PC-3 (cell line): Measurements from ENCODE around the gene ZSWIM4. TPM values are rescaled to one million over a fixed set of nuclear protein-coding genes. Genes with fewer than 3 reads are reported as not detected.

Source experiments
- ATAC-seq: fragments of 200-7000 bp; cut with Tn5 transposase; 2 replicates; pipeline ENCODE4 v1.9.1; 2020; ENCODE audit warnings: mild to moderate bottlenecking, moderate library complexity
- BruUV-seq: library from RNA; stranded (reverse); fragments of 400-500 nt; replicated peaks from 2 replicates; lab custom pipeline; 2021; lab: Mats Ljungman, UMichigan
- CTCF ChIA-PET: fragments of 300-600 bp; sonication (Branson Sonifier 250); formaldehyde crosslinking; loops from one replicate; lab custom pipeline; 2022; ENCODE audit warnings: antibody characterized with exemption; lab: Charles Lee
- POLR2A ChIA-PET: fragments of 300-600 bp; sonication (Branson Sonifier 250); formaldehyde crosslinking; loops from one replicate; lab custom pipeline; 2022; ENCODE audit warnings: antibody characterized with exemption; ENCODE audit not compliant: unreplicated experiment; lab: Charles Lee
- DNase-seq: peaks from one replicate; pipeline ENCODE4 v3.0.0-alpha.2; 2015
- H2AFZ ChIP-seq: fragments of 300-600 bp; sonication (generic); 2 replicates; pipeline ENCODE4 v1.6.0; 2016; ENCODE audit warnings: antibody characterized with exemption, low read length
- H3F3A ChIP-seq: fragments of 300-600 bp; sonication (generic); one replicate; pipeline ENCODE4 v1.6.0; 2017; ENCODE audit warnings: antibody characterized with exemption, low read length, control low read depth, mild to moderate bottlenecking; ENCODE audit not compliant: unreplicated experiment
- H3K27ac ChIP-seq: fragments of 300-600 bp; sonication (generic); 2 replicates; pipeline ENCODE4 v1.5.1; 2016; ENCODE audit warnings: mild to moderate bottlenecking, low read length
- H3K27me3 ChIP-seq: fragments of 300-600 bp; sonication (generic); 2 replicates; pipeline ENCODE4 v1.6.1; 2016; ENCODE audit warnings: low read length, mixed read lengths
- H3K36me3 ChIP-seq: fragments of 300-600 bp; sonication (generic); 2 replicates; pipeline ENCODE4 v1.6.1; 2016; ENCODE audit warnings: low read depth, mixed run types, low read length, mixed read lengths
- H3K4me1 ChIP-seq: fragments of 300-600 bp; sonication (generic); 2 replicates; pipeline ENCODE4 v1.5.1; 2016; ENCODE audit warnings: low read length; ENCODE audit not compliant: insufficient read depth
- H3K4me2 ChIP-seq: fragments of 300-600 bp; sonication (generic); 2 replicates; pipeline ENCODE4 v1.6.0; 2016; ENCODE audit warnings: low read length
- H3K4me3 ChIP-seq: fragments of 300-600 bp; sonication (generic); 2 replicates; pipeline ENCODE4 v1.5.1; 2016; ENCODE audit warnings: mild to moderate bottlenecking, low read length, mixed read lengths
- H3K79me2 ChIP-seq: fragments of 300-600 bp; sonication (generic); 2 replicates; pipeline ENCODE4 v1.6.1; 2017; ENCODE audit warnings: low read length, mixed read lengths
- H3K9ac ChIP-seq: fragments of 300-600 bp; sonication (generic); 2 replicates; pipeline ENCODE4 v1.6.0; 2016; ENCODE audit warnings: mild to moderate bottlenecking, low read length
- H3K9me2 ChIP-seq: fragments of 300-600 bp; sonication (generic); replicated peaks from 2 replicates; pipeline ENCODE4 v1.6.1; 2016; ENCODE audit warnings: mixed run types, low read length, mixed read lengths
- H3K9me3 ChIP-seq: fragments of 300-600 bp; sonication (generic); 2 replicates; pipeline ENCODE4 v1.6.1; 2016; ENCODE audit warnings: low read length, mixed read lengths
- H4K20me1 ChIP-seq: fragments of 300-600 bp; sonication (generic); 2 replicates; pipeline ENCODE4 v1.6.1; 2016; ENCODE audit warnings: low read length, mixed read lengths
- EZH2 ChIP-seq: fragments of 300-600 bp; sonication (generic); IDR thresholded peaks from one replicate; pipeline ENCODE4 v1.6.1; 2017; ENCODE audit warnings: antibody characterized with exemption, mild to moderate bottlenecking, low read length; ENCODE audit not compliant: unreplicated experiment
- EZH2phosphoT487 ChIP-seq: fragments of 300-600 bp; sonication (generic); IDR thresholded peaks from 2 replicates; pipeline ENCODE4 v1.6.1; 2018; ENCODE audit warnings: mild to moderate bottlenecking, antibody characterized with exemption, low read length, borderline replicate concordance
- intact Hi-C: fragments of 100-400 bp; cut with micrococcal nuclease; formaldehyde crosslinking; loops from 2 replicates; pipeline ENCODE4 v1.9.0; 2023
- total RNA-seq: library from RNA; depleted of rRNA; stranded (reverse); fragments of >200 nt; gene quantifications from 2 replicates; pipeline ENCODE4 v1.2.3, GENCODE V29; 2014
- TF ChIP-seq, protein P1 (sequence below): fragments of 300-600 bp; sonication (generic); conservative IDR thresholded peaks from 2 replicates; pipeline ENCODE4 v1.5.1; 2017; ENCODE audit warnings: antibody characterized with exemption, low read depth, mild to moderate bottlenecking, low read length

Gene ZSWIM4
- total RNA-seq, 1 experiment from 2014 or later, result 8.0 TPM

DNA sequence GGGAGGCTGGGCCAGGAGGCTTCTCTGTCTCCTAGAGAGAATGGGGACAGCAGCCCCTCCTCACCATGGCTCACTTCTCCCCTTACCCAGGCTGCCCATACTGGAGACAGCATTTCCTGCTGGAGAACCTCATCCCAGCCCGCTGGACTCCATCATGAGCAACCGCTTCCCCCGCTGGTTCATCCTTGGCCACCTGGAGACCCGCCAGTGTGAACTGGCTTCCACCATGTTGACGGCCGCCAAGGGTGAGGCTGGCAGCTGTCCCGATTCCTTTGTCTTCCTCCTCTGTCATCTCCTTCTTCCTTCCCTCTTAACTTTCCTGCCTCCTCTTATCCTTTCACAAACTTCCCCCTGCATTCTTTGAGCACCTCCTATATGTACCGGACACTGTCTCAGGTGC is 28.0 kb downstream of the ZSWIM4 start:
- DNase-seq, result no peak
- CTCF ChIA-PET, result no interaction called here

DNA sequence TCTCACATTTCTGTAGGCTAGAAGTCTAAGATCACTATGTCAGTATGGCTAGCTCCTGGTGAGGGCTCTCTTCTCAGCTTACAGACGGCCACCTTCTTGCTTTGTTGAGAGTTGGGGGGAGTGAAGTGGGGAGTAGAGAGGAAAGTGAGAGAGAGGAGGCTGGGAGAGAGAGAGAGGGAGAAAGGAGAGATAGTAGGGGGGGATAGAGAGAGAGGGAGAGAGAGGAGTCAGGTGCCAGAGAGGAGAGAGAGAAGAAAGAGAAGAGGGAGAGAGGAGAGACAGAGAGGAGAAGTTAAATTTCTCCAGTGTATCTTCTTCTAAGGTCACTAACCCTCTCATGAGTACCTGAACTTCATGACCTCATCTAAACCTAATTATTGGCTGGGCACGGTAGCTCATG is 28.7 kb downstream of the ZSWIM4 start:
- Histone ChIP-seq H3F3A (no peaks in the 10 kb centered on the region), H3K9ac (no peak overlapping the region), H3K4me1 (no peaks in the 10 kb centered on the region), H3K36me3 (peaks cover 4% of the 10 kb centered on the region), H3K4me2 (no peak overlapping the region), H3K4me3 (no peak overlapping the region), H3K9me2 (no peaks in the 10 kb centered on the region), H4K20me1 (no peaks in the 10 kb centered on the region), H3K9me3 (no peaks in the 10 kb centered on the region), H3K27me3 (no peaks in the 10 kb centered on the region), H3K27ac (no peak overlapping the region), H2AFZ (no peak overlapping the region), H3K79me2 (no peaks in the 10 kb centered on the region)
- no peak for ATAC-seq
- POLR2A ChIA-PET, result interaction anchor here (1.0 kb wide), 1 partner anchor 26 kb away, joined by 5 read pairs; no protein-coding TSS in a partner anchor
- CTCF ChIA-PET, result no interaction called here
- DNase-seq, result no peak
- BruUV-seq, result no TSS peak
- TF ChIP-seq, protein P1, sequence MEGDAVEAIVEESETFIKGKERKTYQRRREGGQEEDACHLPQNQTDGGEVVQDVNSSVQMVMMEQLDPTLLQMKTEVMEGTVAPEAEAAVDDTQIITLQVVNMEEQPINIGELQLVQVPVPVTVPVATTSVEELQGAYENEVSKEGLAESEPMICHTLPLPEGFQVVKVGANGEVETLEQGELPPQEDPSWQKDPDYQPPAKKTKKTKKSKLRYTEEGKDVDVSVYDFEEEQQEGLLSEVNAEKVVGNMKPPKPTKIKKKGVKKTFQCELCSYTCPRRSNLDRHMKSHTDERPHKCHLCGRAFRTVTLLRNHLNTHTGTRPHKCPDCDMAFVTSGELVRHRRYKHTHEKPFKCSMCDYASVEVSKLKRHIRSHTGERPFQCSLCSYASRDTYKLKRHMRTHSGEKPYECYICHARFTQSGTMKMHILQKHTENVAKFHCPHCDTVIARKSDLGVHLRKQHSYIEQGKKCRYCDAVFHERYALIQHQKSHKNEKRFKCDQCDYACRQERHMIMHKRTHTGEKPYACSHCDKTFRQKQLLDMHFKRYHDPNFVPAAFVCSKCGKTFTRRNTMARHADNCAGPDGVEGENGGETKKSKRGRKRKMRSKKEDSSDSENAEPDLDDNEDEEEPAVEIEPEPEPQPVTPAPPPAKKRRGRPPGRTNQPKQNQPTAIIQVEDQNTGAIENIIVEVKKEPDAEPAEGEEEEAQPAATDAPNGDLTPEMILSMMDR, result no peak
- TF ChIP-seq EZH2, result no peak
- no peak for TF ChIP-seq EZH2phosphoT487
- intact Hi-C loops, result no loop called here

More for the DNA sequence above, 28.0 kb downstream of the ZSWIM4 start:
- Histone ChIP-seq H3K36me3 (peaks cover 4% of the 10 kb centered on the region), H2AFZ (no peak overlapping the region), H3K27me3 (no peaks in the 10 kb centered on the region), H4K20me1 (no peaks in the 10 kb centered on the region), H3K9me2 (no peaks in the 10 kb centered on the region), H3K9me3 (no peaks in the 10 kb centered on the region), H3K4me2 (no peak overlapping the region), H3K9ac (no peak overlapping the region), H3K27ac (no peak overlapping the region), H3K79me2 (no peaks in the 10 kb centered on the region), H3K4me1 (no peaks in the 10 kb centered on the region), H3K4me3 (no peak overlapping the region), H3F3A (no peaks in the 10 kb centered on the region)
- no TSS peak for BruUV-seq
- TF ChIP-seq, protein P1, result no peak
- TF ChIP-seq EZH2, result no peak
- intact Hi-C loops, result no loop called here
- POLR2A ChIA-PET, result no interaction called here
- no peak for ATAC-seq

DNA sequence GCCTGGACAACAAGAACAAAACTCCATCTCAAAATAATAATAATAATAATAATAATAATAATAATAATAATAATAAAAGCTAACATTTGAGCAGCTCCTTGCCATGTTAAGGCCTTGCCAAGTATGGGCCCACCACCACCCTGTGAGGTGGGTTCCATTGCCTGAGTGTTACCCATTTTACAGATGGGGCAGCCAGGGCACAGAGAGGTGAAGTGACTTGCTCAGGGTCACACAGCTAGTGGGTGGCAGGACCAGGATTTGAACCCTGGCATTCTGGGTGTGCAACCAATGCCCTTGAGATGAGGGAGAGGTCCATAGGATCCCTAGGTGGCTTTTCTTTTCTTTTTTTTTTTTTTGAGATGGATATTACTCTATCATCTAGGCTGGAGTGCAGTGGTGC is 29.5 kb downstream of the ZSWIM4 start:
- Histone ChIP-seq H3K9me3 (no peaks in the 10 kb centered on the region), H4K20me1 (no peaks in the 10 kb centered on the region), H3K27ac (no peak overlapping the region), H3F3A (no peaks in the 10 kb centered on the region), H3K9me2 (no peaks in the 10 kb centered on the region), H3K9ac (no peak overlapping the region), H3K4me1 (no peaks in the 10 kb centered on the region), H3K4me2 (no peak overlapping the region), H3K79me2 (no peaks in the 10 kb centered on the region), H2AFZ (no peak overlapping the region), H3K27me3 (no peaks in the 10 kb centered on the region), H3K36me3 (peaks cover 4% of the 10 kb centered on the region), H3K4me3 (no peak overlapping the region)
- no peak for DNase-seq
- no TSS peak for BruUV-seq
- TF ChIP-seq EZH2, result no peak
- TF ChIP-seq, protein P1, result no peak
- TF ChIP-seq EZH2phosphoT487, result no peak
- ChIA-PET POLR2A (interaction anchor here (1.0 kb wide), 1 partner anchor 27 kb away, joined by 5 read pairs; no protein-coding TSS in a partner anchor), CTCF (no interaction called here)
- ATAC-seq, result no peak
- intact Hi-C loops, result loop anchor here (5.0 kb wide), 1 partner anchor 38 kb away; no protein-coding TSS in a partner anchor
